ENCODE results near the gene EXOC7. TPM values are rescaled to one million over a fixed set of nuclear protein-coding genes. Genes with fewer than 3 reads are reported as not detected.

EXOC7 gene
- total and polyA plus RNA-seq, 10 donors = 26.2 to 128 (median 90.8) TPM

- Histone ChIP-seq H3K27ac (no peak overlapping the region), H3K36me3 (no peaks in the 10 kb centered on the region)
Measured at GRCh38 chr17:76138234-76138895, 34.8 kb upstream of the EXOC7 start.

GRCh38 chr17:76137351-76138233 lies 34.0 kb upstream of the EXOC7 start:
- Histone ChIP-seq H3K27ac (no peak overlapping the region), H3K4me1 (peaks cover 25 to 60% (median 40%) of the 10 kb centered on the region in 6 donors), H3K27me3 (replicated peaks in 1 of 7) (peaks cover 5 to 87% (median 34%) of the 10 kb centered on the region in 7 donors), H3K36me3 (no peaks in the 10 kb centered on the region), H3K9me3 (no peaks in the 10 kb centered on the region), H3K4me3 (no peak overlapping the region)
- TF ChIP-seq CTCF (IDR thresholded peaks at IDR 0.05 in 8 of 11, conservative IDR thresholded peaks at IDR 0.05 in 3 of 11) = no peak
- TF ChIP-seq POLR2A (IDR thresholded peaks at IDR 0.05) = no peak
- no peak for TF ChIP-seq POLR2AphosphoS5 (IDR thresholded peaks at IDR 0.05)
- 62 to 75% (median 69%) methylated on average over 44 to 54 of the region's 54 CpGs for WGBS, 5 donors
- DNase-seq = peak; percentile 71
- intact Hi-C loops (cut with DNase I; ENCODE audit: low total_unique reads) = no loop called here

More at GRCh38 chr17:76138234-76138895, 34.8 kb upstream of the EXOC7 start:
- Histone ChIP-seq H3K4me1 (peaks cover 25 to 60% (median 40%) of the 10 kb centered on the region in 6 donors), H3K4me3 (no peak overlapping the region), H3K9me3 (no peaks in the 10 kb centered on the region), H3K27me3 (replicated peaks in 1 of 7) (peaks cover 5 to 79% (median 34%) of the 10 kb centered on the region in 7 donors)
- 72 to 87% (median 84%) methylated on average over 17 to 23 of the region's 23 CpGs for WGBS, 5 donors
- no peak for TF ChIP-seq CTCF (IDR thresholded peaks at IDR 0.05 in 8 of 11, conservative IDR thresholded peaks at IDR 0.05 in 3 of 11)
- no peak for TF ChIP-seq POLR2A (IDR thresholded peaks at IDR 0.05)
- no peak for TF ChIP-seq POLR2AphosphoS5 (IDR thresholded peaks at IDR 0.05)
- intact Hi-C loops (cut with DNase I; ENCODE audit: low total_unique reads) = no loop called here
- DNase-seq = peak; percentile 64

GRCh38 chr17:76137001-76137350 lies 33.4 kb upstream of the EXOC7 start:
- intact Hi-C loops (cut with DNase I; ENCODE audit: low total_unique reads) = no loop called here
- DNase-seq = no peak
- H3K4me3 ChIP-seq = no peak overlapping the region
- H3K27me3 ChIP-seq (replicated peaks in 1 of 7) = peaks cover 5 to 91% (median 34%) of the 10 kb centered on the region in 7 donors
- no peak overlapping the region for H3K27ac ChIP-seq
- WGBS, 5 donors = 74 to 90% (median 88%) methylated on average over 5 to 7 of the region's 7 CpGs
- no peak for TF ChIP-seq POLR2A (IDR thresholded peaks at IDR 0.05)
- TF ChIP-seq POLR2AphosphoS5 (IDR thresholded peaks at IDR 0.05) = no peak
- TF ChIP-seq CTCF (IDR thresholded peaks at IDR 0.05 in 8 of 11, conservative IDR thresholded peaks at IDR 0.05 in 3 of 11) = no peak
- no peaks in the 10 kb centered on the region for H3K9me3 ChIP-seq
- H3K4me1 ChIP-seq = peaks cover 21 to 55% (median 37%) of the 10 kb centered on the region in 6 donors
- no peaks in the 10 kb centered on the region for H3K36me3 ChIP-seq
